ENCODE measurements around the gene SNPH.
A peak's percentile ranks its signal among the peaks of the same experiment; 100 is the strongest.

The SNPH gene

DNA sequence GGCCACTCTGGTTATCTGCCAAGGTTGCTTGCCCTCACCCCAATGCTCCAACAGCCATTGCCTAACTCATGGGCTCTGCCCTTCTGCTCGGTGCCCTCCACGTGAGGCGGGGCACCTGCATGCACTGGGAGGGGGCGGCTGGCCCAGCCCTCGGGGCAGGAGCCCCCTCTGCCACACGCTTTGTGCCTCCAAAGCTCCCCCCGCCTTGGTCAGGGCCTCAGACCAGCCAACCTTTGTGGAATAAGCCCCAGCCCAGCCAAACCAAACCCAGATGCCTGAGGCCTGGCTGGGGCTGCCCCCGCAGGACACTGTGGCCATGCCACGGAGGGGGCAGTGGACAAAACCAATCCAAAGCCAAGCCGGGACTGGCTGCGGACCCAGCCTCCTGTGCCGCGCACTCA, 41.5 kb downstream of the SNPH start:
- DNase-seq, result no peak

- DNase-seq, result no peak
These were observed 42.1 kb downstream of the SNPH start for GRCh38 chr20:1308067-1308701.

DNA sequence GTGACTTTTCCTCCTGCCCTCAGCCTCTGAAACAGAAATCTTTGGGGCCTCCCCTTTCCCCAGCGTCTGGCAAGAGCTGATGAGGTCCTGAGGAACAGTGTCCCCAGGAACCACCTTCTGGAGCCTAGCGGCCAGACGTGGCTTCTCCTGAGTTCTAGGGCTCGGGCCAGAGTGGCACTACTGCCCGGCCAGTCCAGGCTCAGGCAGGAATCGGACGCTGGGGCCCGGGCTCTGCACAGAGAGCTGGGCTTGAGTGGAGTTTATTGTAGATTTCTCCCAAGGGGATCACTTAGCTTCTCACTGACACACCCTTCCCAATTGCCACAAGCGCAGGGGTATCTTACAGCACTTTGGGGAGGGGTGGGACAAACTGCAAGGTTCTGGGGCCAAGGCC, 42.6 kb downstream of the SNPH start:
- no peak for DNase-seq

DNA sequence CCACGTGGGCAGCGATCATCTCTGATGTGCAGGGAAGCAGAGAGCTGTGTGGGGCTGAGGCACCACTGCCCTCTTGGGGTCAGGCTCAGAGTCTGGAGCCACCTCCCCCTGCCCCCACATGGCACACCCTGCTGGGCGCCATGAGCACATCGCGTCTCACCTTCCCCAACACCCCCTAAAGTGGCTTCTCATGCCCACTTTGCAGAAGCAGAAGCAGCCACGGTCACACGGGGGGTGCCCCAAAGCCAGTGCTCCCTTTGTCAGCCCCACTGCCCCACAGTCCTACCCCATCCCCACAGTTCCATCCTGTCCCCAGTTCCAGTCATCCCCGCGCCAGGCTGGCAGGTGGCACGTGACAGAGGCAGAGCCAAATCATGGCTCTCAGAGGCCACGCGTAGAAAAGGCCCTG, 43.3 kb downstream of the SNPH start:
- no peak for DNase-seq

- no peak for DNase-seq
These were observed 44.0 kb downstream of the SNPH start for GRCh38 chr20:1310071-1310470.

GRCh38 chr20:1310506-1311190, 44.6 kb downstream of the SNPH start:
- no peak for DNase-seq

GRCh38 chr20:1312308-1312707, 46.2 kb downstream of the SNPH start:
- no peak for DNase-seq

- DNase-seq, result no peak
These were observed 46.8 kb downstream of the SNPH start for GRCh38 chr20:1312904-1313235.

DNA sequence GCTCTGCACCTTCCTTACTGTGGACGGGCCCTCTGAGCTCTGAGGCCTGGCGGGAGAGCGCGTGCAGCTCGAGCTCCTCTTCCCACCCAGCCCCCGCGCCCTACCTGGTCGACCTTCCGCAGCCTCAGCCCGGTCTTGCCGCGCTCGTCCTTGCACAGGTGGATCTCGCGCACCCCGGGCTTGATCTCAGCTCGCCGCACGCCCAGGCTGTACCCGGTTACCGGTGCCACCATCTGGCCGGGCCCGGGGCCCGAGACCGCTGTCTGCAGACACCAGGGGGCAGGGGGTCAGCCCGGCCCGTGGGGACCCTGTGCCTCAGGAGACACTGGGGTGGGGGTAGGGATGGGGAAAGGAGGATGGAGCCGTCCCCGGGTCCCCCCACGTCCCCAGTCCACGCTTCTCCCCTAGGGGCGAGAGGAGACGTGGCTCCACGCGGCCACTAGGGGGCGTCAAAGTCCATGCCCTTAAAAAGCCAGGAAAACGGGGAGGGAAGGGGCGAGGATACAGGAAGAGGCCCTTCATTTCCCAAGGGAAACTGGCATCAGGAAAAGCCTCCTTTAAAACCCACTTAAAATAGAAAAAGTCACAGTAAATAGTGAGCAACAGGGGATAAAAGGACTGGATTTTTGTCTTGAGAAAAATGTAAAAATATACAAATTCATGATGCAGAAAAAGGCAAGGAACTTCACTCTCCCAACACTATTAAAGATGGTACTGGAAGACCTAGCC, 47.3 kb downstream of the SNPH start:
- peak; percentile 25 for DNase-seq

DNA sequence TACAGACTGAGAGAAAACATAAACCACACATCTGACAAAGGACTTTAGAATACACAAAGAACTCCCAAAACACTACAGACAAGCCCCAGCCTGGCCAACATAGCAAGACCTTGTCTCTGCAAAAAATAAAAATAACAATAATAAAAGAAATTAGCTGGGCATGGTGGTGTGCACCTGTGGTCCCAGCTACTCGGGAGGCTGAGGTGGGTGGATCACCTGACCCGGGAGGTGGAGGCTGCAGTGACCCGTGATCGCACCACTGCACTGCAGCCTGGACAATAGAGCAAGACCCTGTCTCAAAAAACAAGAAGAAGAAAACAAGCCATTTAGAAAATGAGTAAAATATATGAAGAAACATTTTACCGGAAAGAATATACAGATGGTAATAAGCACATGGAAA, 49.7 kb downstream of the SNPH start:
- DNase-seq, result no peak

DNA sequence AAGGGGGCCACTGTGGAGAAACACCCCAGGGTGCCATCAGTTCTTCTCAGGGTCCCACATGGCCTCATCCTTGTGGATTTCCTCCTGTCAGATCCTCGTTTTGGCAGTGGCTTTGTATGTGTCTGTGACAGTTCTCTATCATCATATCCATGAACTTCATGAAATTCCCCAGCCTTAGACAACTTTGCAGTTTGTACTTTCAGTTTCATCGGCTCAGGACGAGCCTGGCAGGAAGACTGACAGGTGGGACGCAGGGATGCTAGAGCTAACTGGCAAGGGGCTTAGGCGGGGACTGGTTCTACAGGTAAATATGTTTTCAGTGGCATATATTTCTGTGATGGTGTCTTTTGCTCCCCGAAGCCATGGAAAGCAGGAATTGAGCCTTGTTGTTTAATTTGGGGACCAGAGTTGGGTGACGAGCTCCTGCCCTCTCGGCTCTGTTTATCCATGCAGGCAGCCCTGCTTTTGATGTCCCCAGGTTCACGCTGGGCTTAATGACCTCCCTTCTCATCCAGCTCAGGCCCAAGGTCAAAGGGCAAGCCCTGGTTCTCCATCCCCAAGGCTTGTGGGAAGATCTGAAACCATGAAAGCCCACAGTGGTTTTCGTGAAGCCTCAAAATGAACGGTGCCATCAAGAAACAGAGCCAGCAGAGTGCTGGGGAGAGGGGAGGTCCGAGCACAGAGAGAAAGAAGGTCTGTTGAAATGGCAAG, 51.6 kb downstream of the SNPH start:
- no peak for DNase-seq

GRCh38 chr20:1319051-1319450, 53.0 kb downstream of the SNPH start:
- no peak for DNase-seq

DNA sequence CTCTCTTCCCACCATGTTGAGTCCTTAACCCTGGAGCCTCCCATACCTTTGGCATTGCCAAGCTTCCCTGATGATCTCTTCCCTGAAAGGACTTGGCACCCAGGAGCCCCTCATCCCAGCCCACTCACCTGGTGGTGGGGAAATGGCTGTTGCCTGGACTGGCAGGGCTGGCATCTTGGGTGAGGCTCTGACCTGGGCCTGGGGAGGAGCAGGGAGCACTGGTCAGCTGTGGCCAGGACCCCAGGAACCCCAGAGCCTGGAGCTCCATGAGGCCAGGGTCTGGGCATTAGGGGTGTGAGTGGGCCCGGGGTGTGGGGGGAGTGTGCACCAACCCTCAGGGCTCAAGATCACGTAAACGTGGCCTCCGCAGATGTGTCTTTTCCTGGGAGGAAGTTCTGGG, 53.4 kb downstream of the SNPH start:
- DNase-seq, result no peak

- DNase-seq, result no peak
These were observed 53.9 kb downstream of the SNPH start for GRCh38 chr20:1320016-1320415.

DNA sequence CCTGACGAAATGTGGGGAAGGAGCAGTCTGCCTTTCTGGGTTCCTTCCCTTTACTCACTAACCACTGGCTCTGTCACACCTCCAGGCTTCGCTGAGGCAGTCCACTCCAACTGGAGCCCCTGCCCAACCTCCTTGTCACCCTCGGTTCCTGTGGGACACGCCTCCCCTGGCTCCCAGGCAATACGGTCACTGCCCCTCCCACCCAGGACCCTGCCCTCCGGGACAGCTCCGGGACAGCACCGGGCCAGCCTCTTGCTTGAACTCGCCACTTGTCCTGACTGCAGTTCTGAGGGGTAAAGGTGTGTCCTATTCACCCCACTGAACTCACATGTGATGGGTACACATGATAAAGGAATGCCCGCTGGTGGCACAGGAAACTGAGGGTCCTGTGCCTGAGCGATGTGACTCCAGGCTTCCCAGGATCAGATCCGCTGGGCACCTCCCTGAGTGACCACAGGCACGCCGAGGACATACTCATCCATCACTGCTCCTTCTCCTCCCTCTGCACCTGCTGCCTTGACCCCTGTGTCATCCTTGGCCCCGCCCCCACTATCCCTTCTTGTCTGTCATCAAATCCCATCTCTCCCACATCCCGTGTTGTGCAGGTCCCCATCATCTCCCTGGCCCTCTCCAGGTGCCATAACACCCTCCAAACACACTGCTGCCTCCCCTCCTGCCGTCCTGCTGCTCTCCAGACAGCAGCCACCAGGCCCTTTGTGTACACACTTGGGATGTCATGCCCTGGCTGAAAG, 55.0 kb downstream of the SNPH start:
- no peak for DNase-seq

GRCh38 chr20:1321654-1321939, 55.5 kb downstream of the SNPH start:
- no peak for DNase-seq

- DNase-seq, result no peak
These were observed 56.6 kb downstream of the SNPH start for GRCh38 chr20:1322511-1323245.

DNA sequence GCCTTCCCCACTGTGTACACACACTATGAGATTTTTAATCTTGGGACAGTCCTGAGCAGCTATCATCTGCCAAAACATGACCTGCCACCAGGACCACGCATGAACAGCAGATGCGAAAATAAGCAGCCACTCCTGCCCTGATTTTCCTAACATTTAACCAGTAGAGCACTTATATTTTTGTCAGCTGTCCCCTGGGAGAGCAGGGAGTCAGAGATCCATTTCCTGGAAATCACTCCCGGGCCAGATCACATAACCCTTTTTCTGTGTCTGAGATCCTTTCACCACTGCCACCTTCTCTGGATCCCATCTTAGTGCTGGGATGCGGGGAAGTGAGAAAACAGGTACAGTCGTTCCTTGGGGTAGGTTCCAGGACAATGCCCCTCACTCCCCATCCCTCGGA, 57.2 kb downstream of the SNPH start:
- no peak for DNase-seq

GRCh38 chr20:1323830-1324597, 57.9 kb downstream of the SNPH start:
- no peak for DNase-seq

DNA sequence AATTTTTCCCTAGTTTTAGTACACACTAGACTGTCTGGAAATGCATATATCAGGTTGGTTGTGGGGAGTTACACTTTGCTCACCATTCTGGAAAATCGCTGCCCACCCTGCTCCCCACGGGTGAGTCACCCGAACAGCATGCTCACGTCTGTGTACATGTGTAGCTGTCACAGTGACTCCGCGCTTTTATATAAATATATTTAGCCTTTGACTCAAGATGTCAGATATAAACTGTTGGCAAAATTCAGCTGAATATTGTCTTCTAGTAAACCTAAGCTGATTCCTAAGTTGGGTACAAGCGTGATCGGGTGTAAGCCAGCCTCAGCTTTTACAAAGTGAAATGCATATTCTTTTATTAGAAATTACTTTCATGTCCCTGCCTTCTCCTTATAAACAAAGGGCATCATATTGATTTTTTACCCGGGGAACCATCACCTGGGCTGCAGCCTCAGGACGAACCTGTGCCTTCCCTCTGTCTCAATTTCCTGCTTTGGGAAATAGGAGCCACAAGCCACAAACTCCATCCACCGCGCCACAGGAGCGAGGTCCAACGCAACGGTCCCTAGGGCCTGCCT, 58.6 kb downstream of the SNPH start:
- DNase-seq, result no peak
